NB4 (cell line): ENCODE measurements around the gene MOGAT2.

Source experiments
- CTCF ChIP-seq: IDR thresholded peaks from one replicate; pipeline ENCODE4 v1.5.1; 2012; ENCODE audit warnings: low read depth, low read length
- MAX ChIP-seq: IDR thresholded peaks from 2 replicates; pipeline ENCODE4 v1.6.1; 2011; ENCODE audit warnings: low read depth, low read length
- MYC ChIP-seq: IDR thresholded peaks from 2 replicates; pipeline ENCODE4 v1.6.1; 2011; ENCODE audit warnings: low read depth, low read length
- POLR2A ChIP-seq: IDR thresholded peaks from 2 replicates; pipeline ENCODE4 v1.6.1; 2011; ENCODE audit warnings: mild to moderate bottlenecking; ENCODE audit not compliant: insufficient read length; ENCODE audit errors: extremely low read depth

- TF ChIP-seq POLR2A, result no peak
- TF ChIP-seq CTCF, result no peak
- TF ChIP-seq MYC, result no peak
- no peak for TF ChIP-seq MAX
Observed at GRCh38 chr11:75689863-75690609, 27.6 kb upstream of the MOGAT2 start.
